AG09309 (cell line): ENCODE data around the gene BEST3.

Experiments used
- DNase-seq: peaks from one replicate; pipeline ENCODE4 v3.0.0-alpha.2; 2010; ENCODE audit warnings: low read depth
- H3K4me3 ChIP-seq: 2 replicates; pipeline ENCODE4 v1.5.1; 2011; ENCODE audit warnings: mild to moderate bottlenecking, low read depth, low read length, moderate library complexity; ENCODE audit not compliant: control insufficient read depth
- CTCF ChIP-seq: IDR thresholded peaks from 2 replicates; pipeline ENCODE4 v1.5.1; 2011; ENCODE audit warnings: mild to moderate bottlenecking, low read depth, low read length, inconsistent platforms; ENCODE audit not compliant: insufficient read depth, control insufficient read depth; ENCODE audit errors: missing control alignments

Gene BEST3

GRCh38 chr12:69688021-69688420, 11.1 kb downstream of the BEST3 start:
- H3K4me3 ChIP-seq: no peak overlapping the region
- no peak for DNase-seq
- TF ChIP-seq CTCF: no peak

- H3K4me3 ChIP-seq: no peak overlapping the region
- TF ChIP-seq CTCF: no peak
- DNase-seq: no peak
Measured at GRCh38 chr12:69687390-69687789, 11.7 kb downstream of the BEST3 start.

GRCh38 chr12:69686731-69687130, 12.4 kb downstream of the BEST3 start:
- no peak for DNase-seq
- TF ChIP-seq CTCF: no peak
- H3K4me3 ChIP-seq: no peak overlapping the region

GRCh38 chr12:69685810-69686209, 13.3 kb downstream of the BEST3 start:
- H3K4me3 ChIP-seq: no peak overlapping the region
- DNase-seq: no peak
- TF ChIP-seq CTCF: no peak

GRCh38 chr12:69684466-69684865, 14.6 kb downstream of the BEST3 start:
- DNase-seq: no peak
- no peak overlapping the region for H3K4me3 ChIP-seq
- no peak for TF ChIP-seq CTCF

- no peak for DNase-seq
- TF ChIP-seq CTCF: no peak
- H3K4me3 ChIP-seq: no peak overlapping the region
Measured at GRCh38 chr12:69682110-69682755, 16.9 kb downstream of the BEST3 start.
